Mucosa of rectum (tissue), 2 donors: ENCODE results near the gene BTBD9.
A peak's percentile ranks its signal among the peaks of the same experiment; 100 is the strongest.

ENCODE experiments used
- H3K27ac ChIP-seq, 2 donors: one replicate each; pipeline ENCODE4 v1.7.0; 2013; ENCODE audit warnings: inconsistent platforms in 2 of 2, low read depth in 2 of 2, low read length in 2 of 2
- H3K27me3 ChIP-seq, 2 donors: one replicate each; pipeline ENCODE4 v1.7.0; 2013; ENCODE audit warnings: low read length in 2 of 2; ENCODE audit not compliant: control insufficient read depth in 2 of 2, insufficient read depth in 2 of 2
- H3K36me3 ChIP-seq, 2 donors: one replicate each; pipeline ENCODE4 v1.7.0; 2013; ENCODE audit warnings: low read length in 2 of 2; ENCODE audit not compliant: control insufficient read depth in 2 of 2, insufficient read depth in 2 of 2
- H3K4me1 ChIP-seq, 2 donors: one replicate each; pipeline ENCODE4 v1.7.0; 2013; ENCODE audit warnings: low read length in 2 of 2, mild to moderate bottlenecking in 1 of 2; ENCODE audit not compliant: control insufficient read depth in 2 of 2, insufficient read depth in 2 of 2
- H3K4me3 ChIP-seq, 2 donors: one replicate each; pipeline ENCODE4 v1.7.0; 2013; ENCODE audit warnings: low read length in 2 of 2
- H3K9ac ChIP-seq, 2 donors: one replicate each; pipeline ENCODE4 v1.7.0; 2013; ENCODE audit warnings: low read length in 2 of 2, low read depth in 1 of 2, mild to moderate bottlenecking in 1 of 2
- H3K9me3 ChIP-seq, 2 donors: one replicate each; pipeline ENCODE4 v1.7.0; 2013; ENCODE audit warnings: low read length in 2 of 2; ENCODE audit not compliant: control insufficient read depth in 2 of 2
- donor health status: healthy.
- donor health status: Normal muscosa, but diverticular disease.

The BTBD9 gene

GRCh38 chr6:38183856-38184584, 455.7 kb downstream of the BTBD9 start:
- H3K4me1 ChIP-seq, result no peaks in the 10 kb centered on the region
- no peak overlapping the region for H3K4me3 ChIP-seq
- no peaks in the 10 kb centered on the region for H3K27me3 ChIP-seq
- peaks cover 0 to 2% of the 10 kb centered on the region in 2 donors for H3K36me3 ChIP-seq
- H3K9me3 ChIP-seq, result no peaks in the 10 kb centered on the region
- no peak overlapping the region for H3K9ac ChIP-seq
- H3K27ac ChIP-seq, result no peak overlapping the region

- H3K27ac ChIP-seq, result no peak overlapping the region
- peaks cover 0 to 2% of the 10 kb centered on the region in 2 donors for H3K36me3 ChIP-seq
- no peaks in the 10 kb centered on the region for H3K9me3 ChIP-seq
- no peaks in the 10 kb centered on the region for H3K27me3 ChIP-seq
- no peak overlapping the region for H3K4me3 ChIP-seq
- H3K4me1 ChIP-seq, result peaks cover 2 to 7% of the 10 kb centered on the region in 2 donors
- no peak overlapping the region for H3K9ac ChIP-seq
These were observed 457.3 kb downstream of the BTBD9 start for GRCh38 chr6:38182426-38182825.

GRCh38 chr6:38180586-38180985, 459.1 kb downstream of the BTBD9 start:
- H3K27me3 ChIP-seq, result no peaks in the 10 kb centered on the region
- no peak overlapping the region for H3K4me3 ChIP-seq
- no peak overlapping the region for H3K9ac ChIP-seq
- no peaks in the 10 kb centered on the region for H3K9me3 ChIP-seq
- H3K27ac ChIP-seq, result no peak overlapping the region
- no peaks in the 10 kb centered on the region for H3K36me3 ChIP-seq
- H3K4me1 ChIP-seq, result peaks cover 2 to 24% of the 10 kb centered on the region in 2 donors

GRCh38 chr6:38179794-38180430, 459.8 kb downstream of the BTBD9 start:
- Histone ChIP-seq H3K4me1 (peaks cover 2 to 24% of the 10 kb centered on the region in 2 donors), H3K9me3 (no peaks in the 10 kb centered on the region), H3K4me3 (no peak overlapping the region), H3K27ac (no peak overlapping the region), H3K36me3 (no peaks in the 10 kb centered on the region), H3K27me3 (no peaks in the 10 kb centered on the region), H3K9ac (no peak overlapping the region)

GRCh38 chr6:38179300-38179699, 460.4 kb downstream of the BTBD9 start:
- H3K27me3 ChIP-seq, result no peaks in the 10 kb centered on the region
- peaks cover 0 to 2% of the 10 kb centered on the region in 2 donors for H3K36me3 ChIP-seq
- H3K27ac ChIP-seq, result no peak overlapping the region
- H3K4me3 ChIP-seq, result no peak overlapping the region
- H3K9ac ChIP-seq, result no peak overlapping the region
- H3K4me1 ChIP-seq, result peaks cover 2 to 28% of the 10 kb centered on the region in 2 donors
- H3K9me3 ChIP-seq, result no peaks in the 10 kb centered on the region

GRCh38 chr6:38178584-38178886, 461.2 kb downstream of the BTBD9 start:
- Histone ChIP-seq H3K9ac (no peak overlapping the region), H3K4me1 (peaks cover 5 to 36% of the 10 kb centered on the region in 2 donors), H3K36me3 (peaks cover 0 to 2% of the 10 kb centered on the region in 2 donors), H3K27me3 (no peaks in the 10 kb centered on the region), H3K27ac (no peak overlapping the region), H3K4me3 (no peak overlapping the region), H3K9me3 (no peaks in the 10 kb centered on the region)

GRCh38 chr6:38177882-38178583, 461.7 kb downstream of the BTBD9 start:
- no peak overlapping the region for H3K4me3 ChIP-seq
- peaks cover 0 to 2% of the 10 kb centered on the region in 2 donors for H3K36me3 ChIP-seq
- no peak overlapping the region for H3K27ac ChIP-seq
- H3K9me3 ChIP-seq, result no peaks in the 10 kb centered on the region
- no peak overlapping the region for H3K9ac ChIP-seq
- H3K27me3 ChIP-seq, result no peaks in the 10 kb centered on the region
- peaks cover 9 to 41% of the 10 kb centered on the region in 2 donors for H3K4me1 ChIP-seq

- peaks cover 0 to 2% of the 10 kb centered on the region in 2 donors for H3K36me3 ChIP-seq
- H3K9me3 ChIP-seq, result no peaks in the 10 kb centered on the region
- H3K4me1 ChIP-seq, result peaks cover 12 to 49% of the 10 kb centered on the region in 2 donors
- peak overlapping the region in 1 of 2 donors; percentile 24 for H3K4me3 ChIP-seq
- H3K27me3 ChIP-seq, result no peaks in the 10 kb centered on the region
- H3K27ac ChIP-seq, result peak overlapping the region in 1 of 2 donors; percentile 49
- H3K9ac ChIP-seq, result peak overlapping the region in 1 of 2 donors; percentile 22
These were observed 462.7 kb downstream of the BTBD9 start for GRCh38 chr6:38176797-38177751.

GRCh38 chr6:38175786-38176185, 463.9 kb downstream of the BTBD9 start:
- Histone ChIP-seq H3K27ac (no peak overlapping the region), H3K4me1 (peaks cover 12 to 59% of the 10 kb centered on the region in 2 donors), H3K9me3 (no peaks in the 10 kb centered on the region), H3K4me3 (no peak overlapping the region), H3K27me3 (no peaks in the 10 kb centered on the region), H3K9ac (no peak overlapping the region), H3K36me3 (peaks cover 0 to 2% of the 10 kb centered on the region in 2 donors)
